NOMO-1 (cell line): ENCODE results near the gene TMUB1.

Experiments
- DNase-seq, 2 experiments: peaks; one replicate each; lab custom pipeline; 2025; ENCODE audit not compliant: unreplicated experiment in 2 of 2; lab: John Stamatoyannopoulos, UW

TMUB1 gene

DNA sequence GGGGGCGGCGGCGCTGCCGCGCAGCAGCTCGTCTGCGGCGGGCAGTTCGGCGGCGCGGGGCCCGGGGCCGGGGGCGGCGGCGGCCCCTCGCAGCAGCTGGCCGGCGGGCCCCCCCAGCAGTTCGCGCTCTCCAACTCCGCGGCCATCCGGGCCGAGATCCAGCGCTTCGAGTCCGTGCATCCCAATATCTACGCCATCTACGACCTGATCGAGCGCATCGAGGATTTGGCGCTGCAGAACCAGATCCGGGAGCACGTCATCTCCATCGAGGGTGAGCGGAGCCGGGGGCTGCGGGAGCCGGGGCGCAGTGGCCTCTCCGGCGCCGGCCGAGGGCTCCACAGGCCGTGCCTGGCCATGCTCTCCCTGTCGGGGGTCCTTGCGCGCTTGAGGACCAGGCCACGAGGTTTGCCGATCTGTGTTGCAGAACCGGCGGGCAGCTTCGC lies 3.5 kb upstream of the TMUB1 start:
- no peak for DNase-seq

DNA sequence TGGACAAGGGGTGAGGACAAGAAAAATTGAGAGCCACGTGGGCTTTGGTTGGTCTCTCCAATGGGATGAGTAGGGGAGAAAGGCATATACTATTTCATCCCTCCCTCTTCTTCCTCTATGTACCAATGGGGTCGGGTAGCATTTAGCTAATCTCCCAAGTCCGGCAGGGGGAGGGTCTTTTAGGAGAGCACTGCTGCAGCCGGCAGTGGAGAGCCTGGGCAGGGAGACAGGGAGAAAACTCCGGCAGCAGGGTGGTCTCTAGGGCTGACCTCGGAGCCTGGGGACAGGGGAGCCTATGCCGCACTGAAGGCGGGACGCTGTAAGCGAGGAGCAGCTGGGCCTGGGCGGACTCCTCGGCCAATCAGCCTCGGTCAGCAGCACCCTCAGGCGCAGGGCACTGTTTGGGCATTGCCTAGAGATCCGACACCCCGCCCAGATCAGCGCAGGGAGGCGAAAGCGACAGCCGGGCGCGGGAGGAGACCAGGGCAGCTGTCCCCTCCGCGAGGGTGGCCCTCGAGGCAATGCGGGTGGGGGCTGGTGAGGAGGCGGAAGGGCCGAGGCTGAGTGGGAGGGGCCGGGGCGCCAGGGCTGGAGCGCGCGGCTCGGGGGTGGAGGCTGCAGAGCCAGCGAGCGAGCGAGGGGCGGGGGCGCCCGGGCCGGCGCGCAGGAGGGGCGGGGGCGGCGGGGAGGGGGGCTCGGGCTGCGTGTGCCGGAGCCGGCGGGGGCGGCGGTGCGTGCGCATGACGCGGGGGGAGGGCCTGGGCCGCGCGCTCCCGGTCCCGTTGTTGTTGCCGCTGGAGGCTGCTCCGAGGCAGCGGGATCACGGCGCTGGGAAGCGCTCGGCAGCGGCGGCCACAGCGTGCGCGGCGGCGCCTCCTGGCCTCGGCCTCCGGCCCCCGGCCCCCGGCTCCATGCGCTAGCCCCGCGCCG lies 2.7 kb upstream of the TMUB1 start, which contains the start of gene AGAP3:
Gene AGAP3 (plus strand): TSS at position 785 of the 930 bp plus-strand sequence. CDS start 267 bp downstream, outside the sequence.
- peak; percentile 22 to 27 for DNase-seq

- DNase-seq, result no peak
These were observed 2.0 kb upstream of the TMUB1 start for GRCh38 chr7:151085329-151085690.

GRCh38 chr7:151083824-151084160 lies 499 bp upstream of the TMUB1 start:
- DNase-seq, result no peak

DNA sequence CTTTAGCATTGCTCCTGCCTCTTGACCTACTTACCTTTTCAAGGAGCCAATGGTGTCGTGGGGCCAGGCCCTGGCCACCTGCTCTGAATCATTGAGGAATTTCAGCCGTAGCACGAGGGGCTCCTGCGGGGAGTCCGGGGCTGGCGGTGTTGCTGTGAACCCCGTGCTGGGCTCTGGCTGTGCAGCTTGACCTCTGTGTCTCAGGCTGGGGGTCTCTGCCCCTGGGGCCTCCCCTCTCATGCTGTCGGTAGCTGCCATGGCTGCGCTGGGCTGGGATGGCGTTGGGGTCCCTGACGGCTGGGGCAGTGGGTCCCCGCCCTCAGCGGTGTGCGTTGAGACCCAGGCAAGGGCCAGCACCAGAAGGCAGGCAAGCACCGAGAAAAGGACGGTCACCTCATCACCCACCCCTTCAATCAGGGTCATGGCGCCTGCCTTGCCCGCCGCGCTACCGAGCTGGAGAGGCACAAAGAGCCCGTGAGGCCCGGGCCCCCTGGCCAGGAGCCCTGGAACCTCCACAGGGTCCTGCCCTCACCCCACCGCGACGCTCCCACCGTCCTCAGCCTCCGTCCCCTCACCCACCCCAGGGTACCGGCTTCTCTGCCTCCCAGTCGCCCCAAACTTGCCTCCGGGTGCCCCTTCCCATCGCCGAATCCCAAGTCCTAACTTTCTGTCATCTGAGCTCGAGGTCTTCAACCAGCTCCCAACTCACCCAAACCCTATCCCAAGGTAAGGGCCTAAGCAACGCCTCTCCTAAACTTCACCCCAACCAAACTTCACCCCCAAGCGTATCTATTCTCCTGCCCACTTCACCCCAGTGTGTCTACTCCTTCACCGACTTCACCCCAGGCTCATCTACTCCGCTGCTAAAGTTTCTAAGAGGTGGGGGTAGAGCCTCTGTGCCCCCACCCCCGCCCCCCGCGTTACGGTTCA lies 887 bp downstream of the TMUB1 start:
- no peak for DNase-seq

DNA sequence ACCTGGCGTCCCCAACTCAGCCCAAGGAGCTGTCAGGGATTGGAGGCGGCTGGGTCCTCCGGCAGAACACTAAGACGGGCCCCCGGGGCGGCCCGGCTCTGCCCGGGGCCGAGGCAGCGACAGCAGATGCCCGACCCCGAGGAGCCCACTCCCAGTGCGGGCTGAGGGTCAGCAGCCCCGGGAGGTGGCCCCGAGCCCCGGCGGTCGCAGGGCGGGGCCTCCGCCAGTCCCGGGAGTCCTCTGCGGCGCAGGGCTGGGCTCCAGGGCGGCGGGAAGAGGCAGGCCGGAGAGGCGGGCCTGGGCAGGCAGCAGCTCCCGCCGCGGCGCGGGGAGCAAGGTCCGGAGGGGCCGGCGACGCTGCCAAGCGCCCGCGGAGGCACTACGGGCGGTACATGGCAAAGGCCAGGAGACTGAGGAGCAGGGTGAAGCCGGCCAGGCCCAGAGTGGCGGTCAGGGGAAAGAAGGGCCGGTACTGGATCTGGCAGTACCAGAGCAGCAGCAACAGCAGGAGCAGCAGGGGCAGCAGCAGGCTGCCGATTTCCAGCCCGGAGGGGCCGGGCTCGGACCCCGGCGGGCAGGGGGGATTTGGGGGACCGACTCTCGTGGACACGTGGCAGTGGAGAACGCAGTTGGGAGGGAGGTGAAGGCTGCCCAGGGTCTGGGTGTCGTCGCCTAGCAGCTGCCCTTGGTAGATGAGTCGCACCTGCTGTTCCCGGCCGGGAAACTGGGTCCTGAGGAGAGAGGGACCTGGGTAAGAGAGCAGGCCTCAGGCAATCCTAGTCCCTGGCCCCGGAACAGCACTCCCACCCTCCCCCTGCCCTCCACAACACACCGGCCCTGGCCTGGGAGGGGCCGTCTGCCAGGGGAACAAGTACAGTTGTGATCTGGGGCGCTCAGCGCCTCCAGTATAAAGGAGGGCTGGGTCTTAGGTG lies 1.9 kb downstream of the TMUB1 start:
- no peak for DNase-seq

- DNase-seq, result peak; percentile 66 to 78
These were observed 2.6 kb downstream of the TMUB1 start, which contains the start of gene FASTK for GRCh38 chr7:151080522-151081169. Gene FASTK (minus strand): TSS chr7:151080809. CDS start chr7:151080766, 43 bp downstream.

DNA sequence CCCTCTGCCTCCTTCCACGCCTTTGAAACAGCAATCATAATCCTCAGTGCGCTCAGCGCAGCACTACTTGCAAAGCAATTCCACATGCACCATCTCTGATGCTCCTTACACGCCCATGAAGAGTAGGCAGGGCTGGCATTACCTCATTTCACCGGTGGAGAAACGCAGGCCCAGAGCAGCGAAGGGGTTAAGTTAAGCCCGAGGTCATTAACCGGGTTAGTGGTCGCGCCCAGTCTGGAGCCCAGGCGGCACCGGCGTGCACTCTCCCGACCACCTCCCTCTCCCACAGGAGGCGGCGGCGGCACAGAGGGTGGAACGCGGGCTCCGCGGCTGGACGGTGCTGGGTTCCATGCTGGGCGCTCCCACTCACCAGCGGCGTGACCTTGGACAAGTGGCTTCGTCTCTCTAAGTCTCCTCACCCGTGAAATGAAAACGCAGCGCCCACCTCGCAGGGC lies 3.2 kb downstream of the TMUB1 start:
- no peak for DNase-seq

GRCh38 chr7:151079199-151079910 lies 3.9 kb downstream of the TMUB1 start:
- no peak for DNase-seq

- no peak for DNase-seq
These were observed 4.9 kb downstream of the TMUB1 start for GRCh38 chr7:151078233-151079040.

- DNase-seq, result no peak
These were observed 5.5 kb downstream of the TMUB1 start for GRCh38 chr7:151077705-151078232.

GRCh38 chr7:151076863-151077704 lies 6.2 kb downstream of the TMUB1 start:
- no peak for DNase-seq

GRCh38 chr7:151075978-151076426 lies 7.3 kb downstream of the TMUB1 start:
- no peak for DNase-seq

GRCh38 chr7:151075662-151075971 lies 7.7 kb downstream of the TMUB1 start:
- DNase-seq, result no peak

DNA sequence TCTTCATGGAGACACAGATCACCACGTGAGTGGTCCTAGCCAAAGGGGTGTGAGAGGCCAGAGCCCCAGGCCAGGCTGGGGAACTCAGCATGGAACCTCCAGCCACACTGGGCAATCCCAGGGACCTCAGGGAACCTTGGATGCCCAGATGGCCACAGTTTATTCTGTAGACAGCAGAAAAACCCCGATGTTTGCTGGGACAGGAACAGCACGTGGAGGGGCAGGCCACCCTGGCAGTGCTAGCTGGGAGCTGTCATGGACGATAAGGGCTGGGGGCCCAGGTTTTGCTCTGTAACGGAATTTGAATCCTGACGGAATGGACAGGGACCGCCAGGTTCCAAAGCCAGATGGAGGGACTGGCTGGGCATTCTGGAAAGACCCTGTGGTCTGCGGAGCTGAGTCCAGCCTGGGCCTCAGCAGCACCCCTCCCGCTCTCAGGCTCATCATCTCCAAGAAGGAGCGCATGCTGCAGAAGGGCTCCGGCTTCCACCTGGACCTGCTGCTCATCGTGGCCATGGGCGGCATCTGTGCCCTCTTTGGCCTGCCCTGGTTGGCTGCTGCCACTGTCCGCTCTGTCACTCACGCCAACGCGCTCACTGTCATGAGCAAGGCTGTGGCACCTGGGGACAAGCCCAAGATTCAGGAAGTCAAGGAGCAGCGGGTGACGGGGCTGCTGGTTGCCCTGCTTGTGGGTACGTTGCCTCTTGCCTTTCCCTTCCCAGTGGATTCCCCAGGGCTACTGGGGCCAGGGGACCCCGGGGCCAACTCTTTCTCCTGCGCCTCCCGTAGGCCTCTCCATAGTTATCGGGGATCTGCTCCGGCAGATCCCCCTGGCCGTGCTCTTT lies 8.3 kb downstream of the TMUB1 start:
- DNase-seq, result no peak

GRCh38 chr7:151073990-151074389 lies 9.3 kb downstream of the TMUB1 start:
- DNase-seq, result no peak
